HepG2 (cell line): ENCODE data around the gene C1orf21. TPM values are rescaled to one million over a fixed set of nuclear protein-coding genes. Genes with fewer than 3 reads are reported as not detected.

ENCODE experiments used
- ATAC-seq: fragments of 200-7000 bp; cut with Tn5 transposase; 3 replicates; pipeline ENCODE4 v1.9.1; 2020; ENCODE audit warnings: mild to moderate bottlenecking, moderate library complexity
- BruUV-seq: library from RNA; stranded (reverse); fragments of 400-500 nt; replicated peaks from 2 replicates; lab custom pipeline; 2021; lab: Mats Ljungman, UMichigan
- CTCF ChIA-PET: fragments of 300-600 bp; formaldehyde crosslinking; extraction: SDS; loops from one replicate; lab custom pipeline; 2021; ENCODE audit warnings: low total read pairs, inconsistent platforms, low intra/inter-chr PET ratio; lab: Yijun Ruan, JAX
- POLR2A ChIA-PET: fragments of 350-600 bp; sonication (Branson Sonifier 250); formaldehyde crosslinking; loops from one replicate; lab custom pipeline; 2020; ENCODE audit warnings: antibody characterized with exemption, inconsistent platforms; lab: Yijun Ruan, JAX
- DNase-seq: peaks from one replicate; pipeline ENCODE4 v3.0.0-alpha.2; 2015; ENCODE audit warnings: low spot score
- FAIRE-seq: peaks from 3 replicates; lab custom pipeline; 2011; peaks lifted over from hg19 to GRCh38; lab: Jason Lieb, UNC
- H2AFZ ChIP-seq: one replicate; pipeline ENCODE4 v1.6.1; 2011; ENCODE audit warnings: low read length, inconsistent platforms
- H3K27ac ChIP-seq: fragments of 300-600 bp; 3 replicates; pipeline ENCODE4 v1.8.0; 2011; ENCODE audit warnings: mixed run types, mild to moderate bottlenecking, mixed read lengths, low read length, inconsistent platforms; ENCODE audit not compliant: insufficient read depth; ENCODE audit errors: extremely low read length
- H3K27me3 ChIP-seq, 2 experiments: fragments of 200-600 bp in 1 of 2; 2 replicates in 1 of 2; 3 replicates in 1 of 2; pipeline versions ENCODE4 v1.6.0 to v1.8.0; 2011; ENCODE audit warnings: low read length in 2 of 2, mild to moderate bottlenecking in 2 of 2, moderate library complexity in 2 of 2, inconsistent platforms in 1 of 2; ENCODE audit not compliant: insufficient read depth in 2 of 2, control insufficient read depth in 1 of 2
- H3K36me3 ChIP-seq, 2 experiments: fragments of 200-600 bp in 1 of 2; replicated peaks in 1 of 2; 2 replicates in 1 of 2; 3 replicates in 1 of 2; pipeline versions ENCODE4 v1.5.1 to v1.8.0; 2011; ENCODE audit warnings: low read length in 2 of 2, inconsistent platforms in 1 of 2; ENCODE audit not compliant: insufficient read depth in 2 of 2, control insufficient read depth in 1 of 2
- H3K4me1 ChIP-seq: 2 replicates; pipeline ENCODE4 v1.5.1; 2012; ENCODE audit warnings: low read length, inconsistent platforms; ENCODE audit not compliant: insufficient read depth
- H3K4me2 ChIP-seq: 2 replicates; pipeline ENCODE4 v1.6.0; 2011; ENCODE audit warnings: low read depth, low read length, inconsistent platforms
- H3K4me3 ChIP-seq, 3 experiments: fragments of 200-600 bp in 1 of 3; sonication (generic), shearing (Covaris generic) in 1 of 3; replicated peaks in 1 of 3; 2 replicates each; pipeline ENCODE4 v1.5.1; 2011 to 2016; ENCODE audit warnings: low read length in 3 of 3, inconsistent platforms in 2 of 3, low read depth in 2 of 3, mild to moderate bottlenecking in 2 of 3, control low read depth in 1 of 3, mixed read lengths in 1 of 3; ENCODE audit not compliant: insufficient read depth in 1 of 3
- H3K79me2 ChIP-seq: one replicate; pipeline ENCODE4 v1.6.1; 2011; ENCODE audit warnings: low read length, inconsistent platforms; ENCODE audit not compliant: insufficient read depth
- H3K9ac ChIP-seq: 2 replicates; pipeline ENCODE4 v1.6.0; 2011; ENCODE audit warnings: mild to moderate bottlenecking, low read depth, low read length, inconsistent platforms; ENCODE audit not compliant: insufficient read depth
- H3K9me3 ChIP-seq: 2 replicates; pipeline ENCODE4 v1.5.1; 2012; ENCODE audit warnings: mild to moderate bottlenecking, low read length
- H4K20me1 ChIP-seq: 2 replicates; pipeline ENCODE4 v1.6.0; 2011; ENCODE audit warnings: inconsistent platforms, mild to moderate bottlenecking, low read length, moderate library complexity; ENCODE audit not compliant: insufficient read depth
- BCL3 ChIP-seq: sonication (generic); formaldehyde crosslinking; IDR thresholded peaks from 2 replicates; pipeline ENCODE4 v1.5.1; 2020; ENCODE audit warnings: mild to moderate bottlenecking, missing genetic modification reagents, moderate library complexity
- KLF15 ChIP-seq: sonication (generic); formaldehyde crosslinking; IDR thresholded peaks from 2 replicates; pipeline ENCODE4 v1.8.1; 2023; ENCODE audit warnings: borderline replicate concordance, mild to moderate bottlenecking, inconsistent platforms, missing genetic modification reagents, mixed read lengths
- MATR3 ChIP-seq: sonication (generic); formaldehyde crosslinking; IDR thresholded peaks from 2 replicates; pipeline ENCODE4 v1.4.0; 2020; ENCODE audit warnings: missing genetic modification reagents
- MLLT10 ChIP-seq: sonication (generic); formaldehyde crosslinking; IDR thresholded peaks from 2 replicates; pipeline ENCODE4 v1.4.0; 2020; ENCODE audit warnings: missing genetic modification reagents
- NFYC ChIP-seq: IDR thresholded peaks from 2 replicates; pipeline ENCODE4 v1.6.1; 2016; ENCODE audit warnings: missing genetic modification reagents, missing compliant biosample characterization
- POLR2G ChIP-seq: fragments of 200-400 bp; formaldehyde crosslinking; IDR thresholded peaks from 2 replicates; pipeline ENCODE4 v1.6.1; 2018; ENCODE audit warnings: mild to moderate bottlenecking, low read depth, low read length, moderate library complexity
- PREB ChIP-seq: sonication (generic); formaldehyde crosslinking; IDR thresholded peaks from 2 replicates; pipeline ENCODE4 v1.4.0; 2020; ENCODE audit warnings: missing genetic modification reagents
- RARA ChIP-seq: IDR thresholded peaks from 2 replicates; pipeline ENCODE4 v1.6.1; 2016; ENCODE audit warnings: missing genetic modification reagents, missing compliant biosample characterization
- RBFOX2 ChIP-seq: fragments of 200-400 bp; formaldehyde crosslinking; IDR thresholded peaks from 2 replicates; pipeline ENCODE4 v1.6.1; 2017; ENCODE audit warnings: low read depth, mild to moderate bottlenecking, low read length
- RBM22 ChIP-seq: fragments of 200-400 bp; formaldehyde crosslinking; optimal IDR thresholded peaks from 2 replicates; pipeline ENCODE3; 2017; ENCODE audit warnings: mild to moderate bottlenecking, low read length, moderate library complexity
- SMAD9 ChIP-seq: sonication (generic); formaldehyde crosslinking; IDR thresholded peaks from 2 replicates; pipeline ENCODE4 v1.5.1; 2020; ENCODE audit warnings: mild to moderate bottlenecking, missing genetic modification reagents
- ZNF343 ChIP-seq: sonication (generic); formaldehyde crosslinking; IDR thresholded peaks from 2 replicates; pipeline ENCODE4 v1.4.0; 2020; ENCODE audit warnings: mild to moderate bottlenecking, missing genetic modification reagents
- ZNF354B ChIP-seq: sonication (generic); formaldehyde crosslinking; IDR thresholded peaks from 2 replicates; pipeline ENCODE4 v1.8.0; 2022; ENCODE audit warnings: mild to moderate bottlenecking, missing genetic modification reagents
- ZNF773 ChIP-seq: sonication (generic); formaldehyde crosslinking; IDR thresholded peaks from 2 replicates; pipeline ENCODE4 v1.4.0; 2020; ENCODE audit warnings: missing genetic modification reagents, borderline replicate concordance
- ZSCAN12 ChIP-seq: sonication (generic); formaldehyde crosslinking; IDR thresholded peaks from 2 replicates; pipeline ENCODE4 v1.9.0; 2021; ENCODE audit warnings: mild to moderate bottlenecking, missing genetic modification reagents
- WGBS: methylation state at CpG from one replicate; pipeline ENCODE4 v1.1.6; 2017; ENCODE audit warnings: low lambda C conversion rate; 5-methylcytosine and 5-hydroxymethylcytosine counted together
- in situ Hi-C: cut with HindIII; loops from 2 replicates; pipeline ENCODE4 v1.10.0; 2017; ENCODE audit warnings: low pct_unique_long_range_greater_than_20kb; ENCODE audit not compliant: extremely low pct_ligation_motif_present
- intact Hi-C: fragments of 100-400 bp; cut with micrococcal nuclease; formaldehyde crosslinking; loops from one replicate; pipeline ENCODE4 v1.10.0; 2022; ENCODE audit not compliant: unreplicated experiment
- polyA plus RNA-seq, 8 experiments: library from polyadenylated mRNA; depleted of rRNA in 3 of 8; stranded (reverse) in 7 of 8; unstranded in 1 of 8; fragments of >200 nt; fragmentation: Illumina TruSeq in 4 of 8; extraction: Trizol in 4 of 8; gene quantifications; 2 replicates each; pipeline versions ENCODE4 v1.2.1 to v1.2.3, GENCODE V29; 2011 to 2016; ENCODE audit warnings: low read depth in 4 of 8, missing spikeins in 1 of 8, mixed read lengths in 1 of 8; ENCODE audit not compliant: insufficient read depth in 1 of 8
- total RNA-seq, 5 experiments: library from RNA; depleted of rRNA; stranded (reverse); fragments of >200 nt; fragmentation: Illumina TruSeq; extraction: Trizol; gene quantifications; 2 replicates each; pipeline ENCODE4 v1.2.3, GENCODE V29; 2016; ENCODE audit warnings: low read depth in 1 of 5

C1orf21 gene
- total and polyA plus RNA-seq, 2 of the 13 experiments (the other 11 are each of a cell fraction or from before 2014, with no cell fraction given) = not detected

GRCh38 chr1:184427722-184428121, 40.9 kb downstream of the C1orf21 start:
- Histone ChIP-seq H3K4me2 (no peak overlapping the region), H3K4me3 (no peak overlapping the region), H3K27me3 (no peaks in the 10 kb centered on the region), H3K9me3 (no peaks in the 10 kb centered on the region), H3K27ac (no peak overlapping the region), H3K9ac (no peak overlapping the region), H3K4me1 (no peaks in the 10 kb centered on the region), H4K20me1 (no peaks in the 10 kb centered on the region), H3K36me3 (no peaks in the 10 kb centered on the region), H2AFZ (no peak overlapping the region), H3K79me2 (no peaks in the 10 kb centered on the region)
- TF ChIP-seq MLLT10 (CRISPR knock-in tag) = no peak
- no peak for TF ChIP-seq RARA
- no peak for TF ChIP-seq ZSCAN12 (CRISPR knock-in tag)
- no peak for TF ChIP-seq SMAD9 (CRISPR knock-in tag)
- TF ChIP-seq KLF15 = no peak
- TF ChIP-seq ZNF343 (CRISPR knock-in tag) = no peak
- no peak for TF ChIP-seq NFYC (CRISPR knock-in tag)
- TF ChIP-seq ZNF773 (CRISPR knock-in tag) = no peak
- no peak for TF ChIP-seq PREB (CRISPR knock-in tag)
- no peak for TF ChIP-seq POLR2G
- TF ChIP-seq MATR3 = no peak
- TF ChIP-seq RBFOX2 = no peak
- TF ChIP-seq BCL3 = no peak
- TF ChIP-seq ZNF354B (CRISPR knock-in tag) = no peak
- no peak for TF ChIP-seq RBM22
- ChIA-PET CTCF (no interaction called here), POLR2A (no interaction called here)
- intact Hi-C loops (no loop called here), in situ Hi-C loops (no loop called here)
- FAIRE-seq (no peak), DNase-seq (no peak), ATAC-seq (no peak)
- 4% methylated on average over 2 of the region's 2 CpGs for WGBS
- BruUV-seq = no TSS peak
